ENCODE measurements around the gene SNX20.

SNX20 gene

GRCh38 chr16:50640919-50641817 lies 39.9 kb downstream of the SNX20 start:
- no peak for TF ChIP-seq CTCF (IDR thresholded peaks at IDR 0.05)
- no peak for DNase-seq (ENCODE audit: low spot score)
- H3K4me3 ChIP-seq, result no peak overlapping the region

GRCh38 chr16:50640391-50640790 lies 40.7 kb downstream of the SNX20 start:
- Histone ChIP-seq H3K4me3 (no peak overlapping the region), H3K27ac (no peak overlapping the region)
- no peak for TF ChIP-seq CTCF (IDR thresholded peaks at IDR 0.05)
- DNase-seq (ENCODE audit: low spot score), result no peak

More at GRCh38 chr16:50640919-50641817, 39.9 kb downstream of the SNX20 start:
- no peak overlapping the region for H3K27ac ChIP-seq

- Histone ChIP-seq H3K4me3 (no peak overlapping the region), H3K27ac (no peak overlapping the region)
- DNase-seq (ENCODE audit: low spot score), result no peak
- TF ChIP-seq CTCF (IDR thresholded peaks at IDR 0.05), result no peak
These were observed 42.1 kb downstream of the SNX20 start for GRCh38 chr16:50638816-50639670.

GRCh38 chr16:50637716-50638602 lies 43.2 kb downstream of the SNX20 start:
- no peak overlapping the region for H3K27ac ChIP-seq
- no peak for DNase-seq (ENCODE audit: low spot score)
- H3K4me3 ChIP-seq, result no peak overlapping the region
- TF ChIP-seq CTCF (IDR thresholded peaks at IDR 0.05), result no peak

- H3K4me3 ChIP-seq, result no peak overlapping the region
- DNase-seq (ENCODE audit: low spot score), result no peak
These were observed 44.2 kb downstream of the SNX20 start for GRCh38 chr16:50636753-50637374.

More at GRCh38 chr16:50636753-50637374, 44.2 kb downstream of the SNX20 start:
- no peak overlapping the region for H3K27ac ChIP-seq
- no peak for TF ChIP-seq CTCF (IDR thresholded peaks at IDR 0.05)
